Erythroblast (primary cell): ENCODE measurements around the gene PRICKLE4.
"Not testable (repeated sequence)": the region's sequence is repeated elsewhere in the genome, so short reads cannot be mapped to it uniquely, and the experiment has no call there.

Experiments used
- DNase-seq, 2 experiments: peaks; one replicate each; lab custom pipeline; 2025; lab: John Stamatoyannopoulos, UW
- GATA1 ChIP-seq: IDR thresholded peaks from 2 replicates; pipeline ENCODE4 v1.6.1; 2011; ENCODE audit warnings: low read depth, mild to moderate bottlenecking, control low read depth, low read length, moderate library complexity
- POLR2A ChIP-seq: IDR thresholded peaks from 2 replicates; pipeline ENCODE4 v1.6.1; 2011; ENCODE audit warnings: mild to moderate bottlenecking, low read length

PRICKLE4 gene

GRCh38 chr6:41787219-41787917 lies 6.8 kb downstream of the PRICKLE4 start, which contains the start of gene TOMM6:
TOMM6 (plus strand) TSS chr6:41787694; CDS start chr6:41787698, 4 bp downstream.
- DNase-seq = peak; percentile 98
- TF ChIP-seq POLR2A (peak; percentile 93), GATA1 (no peak)

GRCh38 chr6:41789390-41789724 lies 8.8 kb downstream of the PRICKLE4 start:
- TF ChIP-seq GATA1 (no peak), POLR2A (no peak)
- DNase-seq = peak in 1 of 2 experiments; percentile 39

GRCh38 chr6:41790045-41790444 lies 9.5 kb downstream of the PRICKLE4 start:
- TF ChIP-seq GATA1 = no peak
- TF ChIP-seq POLR2A = no peak
- no peak for DNase-seq

- TF ChIP-seq POLR2A (no peak), GATA1 (no peak)
- DNase-seq = no peak
Observed at GRCh38 chr6:41791305-41791704, 10.7 kb downstream of the PRICKLE4 start.

- TF ChIP-seq POLR2A (peak; percentile 9), GATA1 (no peak)
- no peak for DNase-seq
Observed at GRCh38 chr6:41791984-41792383, 11.4 kb downstream of the PRICKLE4 start.

GRCh38 chr6:41796474-41796873 lies 15.9 kb downstream of the PRICKLE4 start:
- DNase-seq = no peak
- no peak for TF ChIP-seq GATA1
- no peak for TF ChIP-seq POLR2A

GRCh38 chr6:41798901-41799558 lies 18.4 kb downstream of the PRICKLE4 start:
- TF ChIP-seq POLR2A = no peak
- no peak for TF ChIP-seq GATA1

GRCh38 chr6:41799559-41799911 lies 19.0 kb downstream of the PRICKLE4 start:
- DNase-seq = no peak
- TF ChIP-seq GATA1 (no peak), POLR2A (no peak)

More at GRCh38 chr6:41798901-41799558, 18.4 kb downstream of the PRICKLE4 start:
- DNase-seq = no peak

GRCh38 chr6:41801380-41801779 lies 20.8 kb downstream of the PRICKLE4 start:
- no peak for TF ChIP-seq GATA1
- TF ChIP-seq POLR2A = no peak
- peak in 1 of 2 experiments; percentile 14 for DNase-seq

GRCh38 chr6:41805830-41806774 lies 25.5 kb downstream of the PRICKLE4 start:
- DNase-seq = no peak
- TF ChIP-seq POLR2A (no peak), GATA1 (no peak)

GRCh38 chr6:41811095-41811494 lies 30.5 kb downstream of the PRICKLE4 start:
- no peak for TF ChIP-seq GATA1
- TF ChIP-seq POLR2A = no peak
- no peak for DNase-seq

GRCh38 chr6:41811946-41812345 lies 31.4 kb downstream of the PRICKLE4 start:
- not testable (repeated sequence) for DNase-seq

- TF ChIP-seq POLR2A (no peak), GATA1 (no peak)
- no peak for DNase-seq
Observed at GRCh38 chr6:41813469-41813868, 32.9 kb downstream of the PRICKLE4 start.

- no peak for TF ChIP-seq POLR2A
- no peak for TF ChIP-seq GATA1
Observed at GRCh38 chr6:41813956-41814355, 33.4 kb downstream of the PRICKLE4 start.

More at GRCh38 chr6:41813956-41814355, 33.4 kb downstream of the PRICKLE4 start:
- no peak for DNase-seq
